ENCODE measurements around the gene CDK14. TPM values are rescaled to one million over a fixed set of nuclear protein-coding genes. Genes with fewer than 3 reads are reported as not detected.

The CDK14 gene
- total RNA-seq, 1 experiment from 2014 or later, result 57.9 TPM

DNA sequence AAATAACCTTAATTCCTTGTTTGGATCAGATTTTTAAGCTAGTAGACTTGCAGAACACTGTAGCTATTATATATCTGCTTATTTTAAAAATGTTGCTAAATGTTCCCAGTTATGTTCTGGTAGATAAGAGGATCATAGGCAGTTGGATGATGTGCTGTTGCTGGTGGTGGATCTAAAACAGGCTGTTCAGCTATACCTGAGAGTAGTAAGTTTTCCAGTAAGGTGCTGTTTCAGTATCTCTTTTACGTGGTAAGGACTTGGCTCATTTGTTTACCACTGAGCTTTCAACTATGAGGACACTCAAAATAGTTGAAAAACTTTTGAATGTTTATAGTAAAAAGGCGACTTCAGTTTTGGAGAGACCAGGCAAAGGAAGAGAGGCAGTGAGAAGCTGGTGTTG is 180.9 kb downstream of the CDK14 start:
- H3K4me3 Mint-ChIP-seq, result no peak overlapping the region
- no peaks in the 10 kb centered on the region for H3K27me3 Mint-ChIP-seq (ENCODE audit: low read depth)
- ChIA-PET POLR2A (no interaction called here), CTCF (interaction anchor here (0.9 kb wide), 1 partner anchor 322 kb away, joined by 3 read pairs; no protein-coding TSS in a partner anchor)
- H3K27ac Mint-ChIP-seq, result no peak overlapping the region
- peaks cover 15% of the 10 kb centered on the region for H3K36me3 Mint-ChIP-seq
- no peak for ATAC-seq
- TF ChIP-seq, protein P1, sequence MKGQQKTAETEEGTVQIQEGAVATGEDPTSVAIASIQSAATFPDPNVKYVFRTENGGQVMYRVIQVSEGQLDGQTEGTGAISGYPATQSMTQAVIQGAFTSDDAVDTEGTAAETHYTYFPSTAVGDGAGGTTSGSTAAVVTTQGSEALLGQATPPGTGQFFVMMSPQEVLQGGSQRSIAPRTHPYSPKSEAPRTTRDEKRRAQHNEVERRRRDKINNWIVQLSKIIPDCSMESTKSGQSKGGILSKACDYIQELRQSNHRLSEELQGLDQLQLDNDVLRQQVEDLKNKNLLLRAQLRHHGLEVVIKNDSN (CRISPR knock-in tag; IDR thresholded peaks at IDR 0.05), result no peak
- TF ChIP-seq RELA (CRISPR knock-in tag; IDR thresholded peaks at IDR 0.05; ENCODE audit: borderline replicate concordance), result no peak
- TF ChIP-seq, protein P2, sequence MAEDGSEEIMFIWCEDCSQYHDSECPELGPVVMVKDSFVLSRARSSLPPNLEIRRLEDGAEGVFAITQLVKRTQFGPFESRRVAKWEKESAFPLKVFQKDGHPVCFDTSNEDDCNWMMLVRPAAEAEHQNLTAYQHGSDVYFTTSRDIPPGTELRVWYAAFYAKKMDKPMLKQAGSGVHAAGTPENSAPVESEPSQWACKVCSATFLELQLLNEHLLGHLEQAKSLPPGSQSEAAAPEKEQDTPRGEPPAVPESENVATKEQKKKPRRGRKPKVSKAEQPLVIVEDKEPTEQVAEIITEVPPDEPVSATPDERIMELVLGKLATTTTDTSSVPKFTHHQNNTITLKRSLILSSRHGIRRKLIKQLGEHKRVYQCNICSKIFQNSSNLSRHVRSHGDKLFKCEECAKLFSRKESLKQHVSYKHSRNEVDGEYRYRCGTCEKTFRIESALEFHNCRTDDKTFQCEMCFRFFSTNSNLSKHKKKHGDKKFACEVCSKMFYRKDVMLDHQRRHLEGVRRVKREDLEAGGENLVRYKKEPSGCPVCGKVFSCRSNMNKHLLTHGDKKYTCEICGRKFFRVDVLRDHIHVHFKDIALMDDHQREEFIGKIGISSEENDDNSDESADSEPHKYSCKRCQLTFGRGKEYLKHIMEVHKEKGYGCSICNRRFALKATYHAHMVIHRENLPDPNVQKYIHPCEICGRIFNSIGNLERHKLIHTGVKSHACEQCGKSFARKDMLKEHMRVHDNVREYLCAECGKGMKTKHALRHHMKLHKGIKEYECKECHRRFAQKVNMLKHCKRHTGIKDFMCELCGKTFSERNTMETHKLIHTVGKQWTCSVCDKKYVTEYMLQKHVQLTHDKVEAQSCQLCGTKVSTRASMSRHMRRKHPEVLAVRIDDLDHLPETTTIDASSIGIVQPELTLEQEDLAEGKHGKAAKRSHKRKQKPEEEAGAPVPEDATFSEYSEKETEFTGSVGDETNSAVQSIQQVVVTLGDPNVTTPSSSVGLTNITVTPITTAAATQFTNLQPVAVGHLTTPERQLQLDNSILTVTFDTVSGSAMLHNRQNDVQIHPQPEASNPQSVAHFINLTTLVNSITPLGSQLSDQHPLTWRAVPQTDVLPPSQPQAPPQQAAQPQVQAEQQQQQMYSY (CRISPR knock-in tag; IDR thresholded peaks at IDR 0.05), result no peak
- no peak for TF ChIP-seq ZNF317 (CRISPR knock-in tag; IDR thresholded peaks at IDR 0.05; ENCODE audit: borderline replicate concordance, low read depth)
- TF ChIP-seq, protein P3, sequence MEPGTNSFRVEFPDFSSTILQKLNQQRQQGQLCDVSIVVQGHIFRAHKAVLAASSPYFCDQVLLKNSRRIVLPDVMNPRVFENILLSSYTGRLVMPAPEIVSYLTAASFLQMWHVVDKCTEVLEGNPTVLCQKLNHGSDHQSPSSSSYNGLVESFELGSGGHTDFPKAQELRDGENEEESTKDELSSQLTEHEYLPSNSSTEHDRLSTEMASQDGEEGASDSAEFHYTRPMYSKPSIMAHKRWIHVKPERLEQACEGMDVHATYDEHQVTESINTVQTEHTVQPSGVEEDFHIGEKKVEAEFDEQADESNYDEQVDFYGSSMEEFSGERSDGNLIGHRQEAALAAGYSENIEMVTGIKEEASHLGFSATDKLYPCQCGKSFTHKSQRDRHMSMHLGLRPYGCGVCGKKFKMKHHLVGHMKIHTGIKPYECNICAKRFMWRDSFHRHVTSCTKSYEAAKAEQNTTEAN (CRISPR knock-in tag; IDR thresholded peaks at IDR 0.05), result no peak
- TF ChIP-seq FOXP1 (CRISPR knock-in tag; IDR thresholded peaks at IDR 0.05; ENCODE audit: borderline replicate concordance), result no peak
- TF ChIP-seq IRF2 (CRISPR knock-in tag; IDR thresholded peaks at IDR 0.05; ENCODE audit: borderline replicate concordance, low read depth), result no peak
- TF ChIP-seq, protein P4, sequence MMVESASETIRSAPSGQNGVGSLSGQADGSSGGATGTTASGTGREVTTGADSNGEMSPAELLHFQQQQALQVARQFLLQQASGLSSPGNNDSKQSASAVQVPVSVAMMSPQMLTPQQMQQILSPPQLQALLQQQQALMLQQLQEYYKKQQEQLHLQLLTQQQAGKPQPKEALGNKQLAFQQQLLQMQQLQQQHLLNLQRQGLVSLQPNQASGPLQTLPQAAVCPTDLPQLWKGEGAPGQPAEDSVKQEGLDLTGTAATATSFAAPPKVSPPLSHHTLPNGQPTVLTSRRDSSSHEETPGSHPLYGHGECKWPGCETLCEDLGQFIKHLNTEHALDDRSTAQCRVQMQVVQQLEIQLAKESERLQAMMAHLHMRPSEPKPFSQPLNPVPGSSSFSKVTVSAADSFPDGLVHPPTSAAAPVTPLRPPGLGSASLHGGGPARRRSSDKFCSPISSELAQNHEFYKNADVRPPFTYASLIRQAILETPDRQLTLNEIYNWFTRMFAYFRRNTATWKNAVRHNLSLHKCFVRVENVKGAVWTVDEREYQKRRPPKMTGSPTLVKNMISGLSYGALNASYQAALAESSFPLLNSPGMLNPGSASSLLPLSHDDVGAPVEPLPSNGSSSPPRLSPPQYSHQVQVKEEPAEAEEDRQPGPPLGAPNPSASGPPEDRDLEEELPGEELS (CRISPR knock-in tag; IDR thresholded peaks at IDR 0.05), result no peak
- no peak for TF ChIP-seq PRRX2 (CRISPR knock-in tag; IDR thresholded peaks at IDR 0.05)
- no peak for TF ChIP-seq CREB1 (CRISPR knock-in tag; IDR thresholded peaks at IDR 0.05)
- no peak for TF ChIP-seq ZNF423 (CRISPR knock-in tag; IDR thresholded peaks at IDR 0.05)
- no peak for TF ChIP-seq MYBL2 (CRISPR knock-in tag; IDR thresholded peaks at IDR 0.05)
- TF ChIP-seq GTF2I (CRISPR knock-in tag; conservative IDR thresholded peaks at IDR 0.05), result no peak
- no peak for TF ChIP-seq ZNF121 (CRISPR knock-in tag; IDR thresholded peaks at IDR 0.05)
- TF ChIP-seq, protein P5, sequence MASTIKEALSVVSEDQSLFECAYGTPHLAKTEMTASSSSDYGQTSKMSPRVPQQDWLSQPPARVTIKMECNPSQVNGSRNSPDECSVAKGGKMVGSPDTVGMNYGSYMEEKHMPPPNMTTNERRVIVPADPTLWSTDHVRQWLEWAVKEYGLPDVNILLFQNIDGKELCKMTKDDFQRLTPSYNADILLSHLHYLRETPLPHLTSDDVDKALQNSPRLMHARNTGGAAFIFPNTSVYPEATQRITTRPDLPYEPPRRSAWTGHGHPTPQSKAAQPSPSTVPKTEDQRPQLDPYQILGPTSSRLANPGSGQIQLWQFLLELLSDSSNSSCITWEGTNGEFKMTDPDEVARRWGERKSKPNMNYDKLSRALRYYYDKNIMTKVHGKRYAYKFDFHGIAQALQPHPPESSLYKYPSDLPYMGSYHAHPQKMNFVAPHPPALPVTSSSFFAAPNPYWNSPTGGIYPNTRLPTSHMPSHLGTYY (CRISPR knock-in tag; IDR thresholded peaks at IDR 0.05), result no peak
- no peak for TF ChIP-seq ZNF263 (CRISPR knock-in tag; IDR thresholded peaks at IDR 0.05; ENCODE audit: low read depth)
- TF ChIP-seq HMGA2 (CRISPR knock-in tag; IDR thresholded peaks at IDR 0.05), result no peak
- no peaks in the 10 kb centered on the region for H3K4me1 Mint-ChIP-seq
- H3K9me3 Mint-ChIP-seq, result peaks cover 11% of the 10 kb centered on the region
- DNase-seq (ENCODE audit: low spot score), result no peak

DNA sequence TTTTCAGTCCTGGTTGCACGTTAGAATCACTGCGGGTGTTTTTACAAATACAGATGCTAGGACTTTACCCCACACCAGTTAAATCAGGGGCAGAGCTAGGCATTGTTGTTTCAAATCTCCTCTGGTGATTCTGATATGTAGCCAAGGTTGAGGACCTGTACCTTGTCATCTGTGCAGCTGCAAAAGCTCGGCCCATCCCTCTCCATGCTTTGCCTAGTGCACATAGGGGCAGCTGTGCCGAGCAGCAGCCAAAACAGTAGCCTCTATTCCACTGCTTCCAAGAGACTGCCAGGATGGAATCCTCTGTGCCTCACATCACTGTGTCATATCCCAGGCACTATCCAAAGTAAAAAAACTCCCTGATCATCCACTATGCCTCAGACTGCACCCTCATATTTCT is 181.3 kb downstream of the CDK14 start:
- peaks cover 14% of the 10 kb centered on the region for H3K9me3 Mint-ChIP-seq
- no peak overlapping the region for H3K4me3 Mint-ChIP-seq
- ChIA-PET CTCF (interaction anchor here (0.9 kb wide), 1 partner anchor 322 kb away, joined by 3 read pairs; no protein-coding TSS in a partner anchor), POLR2A (no interaction called here)
- H3K27ac Mint-ChIP-seq, result no peak overlapping the region
- H3K36me3 Mint-ChIP-seq, result peaks cover 17% of the 10 kb centered on the region
- ATAC-seq (peak; percentile 51; the same call in 1 of the 2 replicates), DNase-seq (ENCODE audit: low spot score) (no peak)
- H3K27me3 Mint-ChIP-seq (ENCODE audit: low read depth), result no peaks in the 10 kb centered on the region
- H3K4me1 Mint-ChIP-seq, result no peaks in the 10 kb centered on the region
- no peak for TF ChIP-seq SP1 (CRISPR knock-in tag; conservative IDR thresholded peaks at IDR 0.05)
- no peak for TF ChIP-seq CBFB (CRISPR knock-in tag; IDR thresholded peaks at IDR 0.05; ENCODE audit: low read depth)
- TF ChIP-seq, protein P6, sequence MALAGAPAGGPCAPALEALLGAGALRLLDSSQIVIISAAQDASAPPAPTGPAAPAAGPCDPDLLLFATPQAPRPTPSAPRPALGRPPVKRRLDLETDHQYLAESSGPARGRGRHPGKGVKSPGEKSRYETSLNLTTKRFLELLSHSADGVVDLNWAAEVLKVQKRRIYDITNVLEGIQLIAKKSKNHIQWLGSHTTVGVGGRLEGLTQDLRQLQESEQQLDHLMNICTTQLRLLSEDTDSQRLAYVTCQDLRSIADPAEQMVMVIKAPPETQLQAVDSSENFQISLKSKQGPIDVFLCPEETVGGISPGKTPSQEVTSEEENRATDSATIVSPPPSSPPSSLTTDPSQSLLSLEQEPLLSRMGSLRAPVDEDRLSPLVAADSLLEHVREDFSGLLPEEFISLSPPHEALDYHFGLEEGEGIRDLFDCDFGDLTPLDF (CRISPR knock-in tag; IDR thresholded peaks at IDR 0.05), result no peak
- TF ChIP-seq NFYB (CRISPR knock-in tag; conservative IDR thresholded peaks at IDR 0.05; ENCODE audit: low read depth), result no peak
- no peak for TF ChIP-seq ELF4 (CRISPR knock-in tag; IDR thresholded peaks at IDR 0.05; ENCODE audit: low read depth)
- no peak for TF ChIP-seq NR3C1 (CRISPR knock-in tag; conservative IDR thresholded peaks at IDR 0.05; ENCODE audit: low read depth)
